Sigmoid colon (tissue), 4 donors: Measurements from ENCODE around the gene SBNO2.

Experiments used
- CTCF ChIP-seq, 4 experiments: fragments of 450-650 bp in 3 of 4; fragments of 200-600 bp in 1 of 4; IDR thresholded peaks; one replicate each; pipeline ENCODE4 v1.5.1; 2016 to 2019; ENCODE audit warnings: antibody characterized with exemption in 4 of 4, mild to moderate bottlenecking in 3 of 4, moderate library complexity in 2 of 4
- EP300 ChIP-seq, 4 donors: sonication (generic); formaldehyde crosslinking; IDR thresholded peaks; one replicate each; pipeline ENCODE4 v1.6.1; 2017; ENCODE audit warnings: antibody characterized with exemption in 4 of 4
- POLR2A ChIP-seq, 2 donors: fragments of 450-650 bp; IDR thresholded peaks; one replicate each; pipeline ENCODE4 v1.6.1; 2016; ENCODE audit warnings: antibody characterized with exemption in 2 of 2, mild to moderate bottlenecking in 2 of 2, moderate library complexity in 2 of 2

- TF ChIP-seq CTCF (IDR thresholded peaks at IDR 0.05) (no peak), POLR2A (IDR thresholded peaks at IDR 0.05) (no peak), EP300 (IDR thresholded peaks at IDR 0.05) (no peak)
Measured at GRCh38 chr19:1143828-1144399, 30.2 kb downstream of the SBNO2 start.
